Adrenal gland (tissue), 5 donors: ENCODE results near the gene ADISSP.
A peak's percentile ranks its signal among the peaks of the same experiment; 100 is the strongest.

Experiments used
- POLR2A ChIP-seq, 2 donors: fragments of 450-650 bp; IDR thresholded peaks; one replicate each; pipeline ENCODE4 v1.6.1; 2017; ENCODE audit warnings: antibody characterized with exemption in 2 of 2, mild to moderate bottlenecking in 2 of 2, moderate library complexity in 1 of 2
- TF ChIP-seq, protein P1 (sequence below), 6 experiments: fragments of 450-650 bp in 4 of 6; fragments of 200-600 bp in 2 of 6; sonication (generic) in 1 of 6; IDR thresholded peaks; 1 replicate in 5 of 6; 2 replicates in 1 of 6; pipeline versions ENCODE4 v1.5.1 to v1.8.0; 2016 to 2021; ENCODE audit warnings: antibody characterized with exemption in 6 of 6, mild to moderate bottlenecking in 2 of 6, moderate library complexity in 1 of 6
- donor health status: DM: no; HTN: no; CAD: no.

DNA sequence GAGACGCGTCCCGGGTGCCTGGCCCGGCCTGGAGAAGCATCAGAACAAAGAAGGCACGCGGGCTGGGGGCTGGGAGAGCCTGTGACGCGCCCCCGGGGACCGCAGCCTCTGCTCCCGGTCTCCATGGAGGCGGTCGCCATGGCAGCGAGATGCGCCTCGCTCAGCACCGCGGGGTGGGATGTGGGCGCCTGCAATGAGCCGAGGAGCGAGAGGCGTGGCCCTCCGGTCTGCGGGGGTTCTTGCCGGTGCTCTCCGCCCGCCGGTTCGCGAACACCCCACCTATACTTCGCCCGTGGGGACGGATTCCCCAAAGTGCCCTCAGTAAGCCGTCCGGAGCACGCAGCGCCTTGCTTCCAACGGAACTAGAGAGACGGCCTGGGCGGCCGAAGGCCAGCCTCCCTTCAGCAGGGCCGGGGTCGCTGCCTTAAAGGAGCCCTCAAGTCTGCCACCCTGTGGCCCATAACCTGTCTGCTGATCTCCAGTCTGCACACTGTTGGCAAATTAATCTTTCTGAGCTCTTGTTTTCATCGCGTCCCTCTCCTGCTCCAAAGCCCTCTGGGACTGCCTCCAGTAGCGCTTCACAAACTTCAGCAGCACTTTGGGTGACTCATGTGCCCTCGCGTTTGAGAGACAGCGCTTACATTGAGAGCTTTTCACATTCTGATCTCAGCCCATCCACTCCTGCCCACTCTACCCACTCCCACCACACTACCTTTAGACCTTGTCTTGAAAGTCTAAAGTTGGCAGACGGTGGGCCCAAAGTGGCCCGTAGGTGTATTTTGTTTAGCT lies 983 bp upstream of the ADISSP start:
- peak in 1 of 2 donors; percentile 64 for TF ChIP-seq POLR2A (IDR thresholded peaks at IDR 0.05)
- TF ChIP-seq, protein P1, sequence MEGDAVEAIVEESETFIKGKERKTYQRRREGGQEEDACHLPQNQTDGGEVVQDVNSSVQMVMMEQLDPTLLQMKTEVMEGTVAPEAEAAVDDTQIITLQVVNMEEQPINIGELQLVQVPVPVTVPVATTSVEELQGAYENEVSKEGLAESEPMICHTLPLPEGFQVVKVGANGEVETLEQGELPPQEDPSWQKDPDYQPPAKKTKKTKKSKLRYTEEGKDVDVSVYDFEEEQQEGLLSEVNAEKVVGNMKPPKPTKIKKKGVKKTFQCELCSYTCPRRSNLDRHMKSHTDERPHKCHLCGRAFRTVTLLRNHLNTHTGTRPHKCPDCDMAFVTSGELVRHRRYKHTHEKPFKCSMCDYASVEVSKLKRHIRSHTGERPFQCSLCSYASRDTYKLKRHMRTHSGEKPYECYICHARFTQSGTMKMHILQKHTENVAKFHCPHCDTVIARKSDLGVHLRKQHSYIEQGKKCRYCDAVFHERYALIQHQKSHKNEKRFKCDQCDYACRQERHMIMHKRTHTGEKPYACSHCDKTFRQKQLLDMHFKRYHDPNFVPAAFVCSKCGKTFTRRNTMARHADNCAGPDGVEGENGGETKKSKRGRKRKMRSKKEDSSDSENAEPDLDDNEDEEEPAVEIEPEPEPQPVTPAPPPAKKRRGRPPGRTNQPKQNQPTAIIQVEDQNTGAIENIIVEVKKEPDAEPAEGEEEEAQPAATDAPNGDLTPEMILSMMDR (IDR thresholded peaks at IDR 0.05): peak; percentile 11 to 50 (median 46)
